Measurements from ENCODE around the gene NXPH2.

DNA sequence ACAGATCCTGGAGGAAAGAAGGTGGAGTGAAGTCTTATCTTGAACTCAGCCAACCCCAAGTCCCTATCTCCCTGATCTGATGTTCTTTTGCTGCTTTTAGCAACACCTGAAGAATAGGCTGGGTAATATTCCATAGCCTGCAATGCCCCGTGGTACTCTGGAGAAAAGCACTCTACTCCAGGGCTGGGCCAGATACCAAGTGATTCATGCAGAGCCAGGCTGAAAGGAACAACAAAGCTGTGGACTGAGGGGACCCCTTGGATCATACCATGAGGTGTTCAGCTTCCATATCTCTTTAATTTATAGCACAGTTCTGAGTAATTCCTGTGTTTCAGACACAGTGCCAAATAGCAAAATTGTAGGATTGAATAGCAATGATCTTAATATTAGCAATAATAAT lies 130.6 kb downstream of the NXPH2 start:
- TF ChIP-seq, protein P1, sequence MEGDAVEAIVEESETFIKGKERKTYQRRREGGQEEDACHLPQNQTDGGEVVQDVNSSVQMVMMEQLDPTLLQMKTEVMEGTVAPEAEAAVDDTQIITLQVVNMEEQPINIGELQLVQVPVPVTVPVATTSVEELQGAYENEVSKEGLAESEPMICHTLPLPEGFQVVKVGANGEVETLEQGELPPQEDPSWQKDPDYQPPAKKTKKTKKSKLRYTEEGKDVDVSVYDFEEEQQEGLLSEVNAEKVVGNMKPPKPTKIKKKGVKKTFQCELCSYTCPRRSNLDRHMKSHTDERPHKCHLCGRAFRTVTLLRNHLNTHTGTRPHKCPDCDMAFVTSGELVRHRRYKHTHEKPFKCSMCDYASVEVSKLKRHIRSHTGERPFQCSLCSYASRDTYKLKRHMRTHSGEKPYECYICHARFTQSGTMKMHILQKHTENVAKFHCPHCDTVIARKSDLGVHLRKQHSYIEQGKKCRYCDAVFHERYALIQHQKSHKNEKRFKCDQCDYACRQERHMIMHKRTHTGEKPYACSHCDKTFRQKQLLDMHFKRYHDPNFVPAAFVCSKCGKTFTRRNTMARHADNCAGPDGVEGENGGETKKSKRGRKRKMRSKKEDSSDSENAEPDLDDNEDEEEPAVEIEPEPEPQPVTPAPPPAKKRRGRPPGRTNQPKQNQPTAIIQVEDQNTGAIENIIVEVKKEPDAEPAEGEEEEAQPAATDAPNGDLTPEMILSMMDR (IDR thresholded peaks at IDR 0.05; ENCODE audit: low read length) = no peak
- no peak for TF ChIP-seq EZH2 (IDR thresholded peaks at IDR 0.05; ENCODE audit: borderline replicate concordance, low read length)
